ENCODE results near the gene BCL6. TPM values are rescaled to one million over a fixed set of nuclear protein-coding genes. Genes with fewer than 3 reads are reported as not detected.
A peak's percentile ranks its signal among the peaks of the same experiment; 100 is the strongest.

BCL6 gene
- total and polyA plus RNA-seq, 10 of the 15 experiments (the other 5 are each of a cell fraction or from before 2014, with no cell fraction given), result 0.04 to 0.85 (median 0.15) TPM

GRCh38 chr3:187773233-187774184 is 28.2 kb upstream of the BCL6 start (continued):
- TF ChIP-seq NR2F1 (conservative IDR thresholded peaks at IDR 0.05), result peak; percentile 50; the same call in 1 of the 2 replicates
- TF ChIP-seq YBX1 (IDR thresholded peaks at IDR 0.05), result no peak
- TF ChIP-seq WRNIP1 (IDR thresholded peaks at IDR 0.05; ENCODE audit: borderline replicate concordance, low read depth, low read length), result no peak
- no peak for TF ChIP-seq ZBTB40 (IDR thresholded peaks at IDR 0.05; ENCODE audit: borderline replicate concordance)
- TF ChIP-seq IRF5 (IDR thresholded peaks at IDR 0.05; ENCODE audit: borderline replicate concordance), result no peak
- no peak for TF ChIP-seq NFYB (IDR thresholded peaks at IDR 0.05; ENCODE audit: insufficient read depth, low read depth, low read length)
- TF ChIP-seq CEBPB (IDR thresholded peaks at IDR 0.05; ENCODE audit: borderline replicate concordance in 1 of 2, low read depth in 2 of 2, low read length in 2 of 2), result peak in 1 of 2 experiments; percentile 64; a peak in 1 of 4 replicates
- no peak for TF ChIP-seq SMARCA5 (IDR thresholded peaks at IDR 0.05)
- peak; percentile 97 for TF ChIP-seq MTA2 (IDR thresholded peaks at IDR 0.05; ENCODE audit: low read depth)
- TF ChIP-seq E4F1 (IDR thresholded peaks at IDR 0.05; ENCODE audit: borderline replicate concordance, partially characterized antibody), result no peak
- TF ChIP-seq PRDM15 (CRISPR knock-in tag; IDR thresholded peaks at IDR 0.05), result no peak
- no peak for TF ChIP-seq JUND (IDR thresholded peaks at IDR 0.05; ENCODE audit: low read depth, low read length)
- TF ChIP-seq E2F4 (IDR thresholded peaks at IDR 0.05; ENCODE audit: low read depth, low read length), result no peak
- TF ChIP-seq CHD2 (IDR thresholded peaks at IDR 0.05; ENCODE audit: borderline replicate concordance, low read depth, low read length), result peak; percentile 89; the same call in 1 of the 2 replicates
- peak; percentile 86; the same call in 1 of the 2 replicates for TF ChIP-seq MTA3 (IDR thresholded peaks at IDR 0.05; ENCODE audit: borderline replicate concordance, low read length)
